ENCODE measurements around the gene PALM.

DNA sequence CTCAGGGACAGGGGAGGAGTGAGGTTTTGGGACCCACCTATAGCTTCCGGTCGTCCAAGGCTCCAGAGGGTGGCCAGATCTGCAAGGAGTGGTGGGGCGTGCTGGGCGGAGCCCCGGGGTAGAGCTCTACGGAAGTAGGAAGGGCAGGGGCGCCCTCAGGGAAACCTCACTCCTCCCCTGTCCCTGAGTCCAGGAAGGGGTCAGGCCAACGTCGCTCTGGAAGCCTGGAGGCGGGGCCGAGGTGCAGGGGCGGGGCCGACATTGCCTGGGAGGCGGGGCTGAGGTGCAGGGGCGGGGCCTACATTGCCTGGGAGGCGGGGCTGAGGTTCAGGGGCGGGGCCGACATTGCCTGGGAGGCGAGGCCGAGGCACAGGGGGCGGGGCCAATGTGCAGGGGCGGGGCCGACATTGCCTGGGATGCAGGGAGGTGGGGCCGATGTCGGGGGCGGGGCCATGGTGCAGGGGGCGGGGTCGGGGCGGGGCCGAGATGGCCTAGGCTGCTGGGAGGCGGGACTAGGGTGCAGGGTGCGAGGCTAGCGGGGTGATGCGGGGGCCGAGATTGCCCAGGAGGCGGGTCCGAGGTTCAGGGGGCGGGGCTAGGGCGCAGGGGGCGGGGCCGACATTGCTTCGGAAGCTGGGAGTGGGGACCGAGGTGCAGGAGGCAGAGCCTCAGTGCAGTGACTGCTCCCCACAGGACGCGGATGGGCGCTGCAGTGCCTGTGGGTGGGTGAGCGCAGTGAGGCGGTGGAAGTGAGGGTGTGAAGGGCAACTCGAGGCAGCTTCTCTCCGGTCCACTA, 4.9 kb upstream of the PALM start:
- no peak for TF ChIP-seq CTCF (optimal IDR thresholded peaks at IDR 0.05 in 1 of 3, IDR thresholded peaks at IDR 0.05 in 1 of 3, conservative IDR thresholded peaks at IDR 0.05 in 1 of 3; ENCODE audit: extremely low read depth in 1 of 3, insufficient read depth in 2 of 3, low read length in 3 of 3)
- no peak for TF ChIP-seq EZH2 (IDR thresholded peaks at IDR 0.05; ENCODE audit: low read length)
